ENCODE measurements around the gene CIT.

Gene CIT

DNA sequence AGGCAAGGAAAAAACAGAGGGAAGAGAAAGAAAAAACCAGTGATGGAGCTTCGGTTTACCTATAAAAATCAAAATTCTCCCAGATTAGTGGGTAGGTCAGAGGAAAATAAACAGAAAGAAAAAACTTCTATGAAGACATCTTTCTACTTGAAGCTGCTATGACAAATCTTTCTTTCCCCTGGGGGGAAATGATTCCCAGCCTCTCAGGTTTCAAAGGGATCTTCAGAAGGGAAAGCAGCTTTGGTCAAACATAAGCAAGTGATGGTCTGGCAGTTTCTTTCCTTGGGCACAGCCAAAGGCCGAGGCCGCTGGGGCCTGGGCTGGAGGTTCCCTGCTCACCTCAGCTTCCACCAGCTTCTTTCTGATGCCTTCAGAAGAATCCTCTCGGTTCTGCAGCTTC, 104.7 kb downstream of the CIT start:
- TF ChIP-seq, protein P1, sequence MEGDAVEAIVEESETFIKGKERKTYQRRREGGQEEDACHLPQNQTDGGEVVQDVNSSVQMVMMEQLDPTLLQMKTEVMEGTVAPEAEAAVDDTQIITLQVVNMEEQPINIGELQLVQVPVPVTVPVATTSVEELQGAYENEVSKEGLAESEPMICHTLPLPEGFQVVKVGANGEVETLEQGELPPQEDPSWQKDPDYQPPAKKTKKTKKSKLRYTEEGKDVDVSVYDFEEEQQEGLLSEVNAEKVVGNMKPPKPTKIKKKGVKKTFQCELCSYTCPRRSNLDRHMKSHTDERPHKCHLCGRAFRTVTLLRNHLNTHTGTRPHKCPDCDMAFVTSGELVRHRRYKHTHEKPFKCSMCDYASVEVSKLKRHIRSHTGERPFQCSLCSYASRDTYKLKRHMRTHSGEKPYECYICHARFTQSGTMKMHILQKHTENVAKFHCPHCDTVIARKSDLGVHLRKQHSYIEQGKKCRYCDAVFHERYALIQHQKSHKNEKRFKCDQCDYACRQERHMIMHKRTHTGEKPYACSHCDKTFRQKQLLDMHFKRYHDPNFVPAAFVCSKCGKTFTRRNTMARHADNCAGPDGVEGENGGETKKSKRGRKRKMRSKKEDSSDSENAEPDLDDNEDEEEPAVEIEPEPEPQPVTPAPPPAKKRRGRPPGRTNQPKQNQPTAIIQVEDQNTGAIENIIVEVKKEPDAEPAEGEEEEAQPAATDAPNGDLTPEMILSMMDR (IDR thresholded peaks at IDR 0.05; ENCODE audit: low read depth, low read length) = no peak
- H3K4me3 ChIP-seq (ENCODE audit: low read depth, low read length) = no peak overlapping the region

GRCh38 chr12:119770146-119770545, 107.0 kb downstream of the CIT start:
- TF ChIP-seq, protein P1 (IDR thresholded peaks at IDR 0.05; ENCODE audit: low read depth, low read length) = no peak
- no peak overlapping the region for H3K4me3 ChIP-seq (ENCODE audit: low read depth, low read length)

- TF ChIP-seq, protein P1 (IDR thresholded peaks at IDR 0.05; ENCODE audit: low read depth, low read length) = no peak
Measured at GRCh38 chr12:119762619-119763018, 114.5 kb downstream of the CIT start.

GRCh38 chr12:119758722-119759121, 118.4 kb downstream of the CIT start:
- H3K4me3 ChIP-seq (ENCODE audit: low read depth, low read length) = no peak overlapping the region
- TF ChIP-seq, protein P1 (IDR thresholded peaks at IDR 0.05; ENCODE audit: low read depth, low read length) = no peak

More at GRCh38 chr12:119762619-119763018, 114.5 kb downstream of the CIT start:
- H3K4me3 ChIP-seq (ENCODE audit: low read depth, low read length) = no peak overlapping the region

- no peak overlapping the region for H3K4me3 ChIP-seq (ENCODE audit: low read depth, low read length)
- TF ChIP-seq, protein P1 (IDR thresholded peaks at IDR 0.05; ENCODE audit: low read depth, low read length) = no peak
Measured at GRCh38 chr12:119758234-119758633, 118.9 kb downstream of the CIT start.

DNA sequence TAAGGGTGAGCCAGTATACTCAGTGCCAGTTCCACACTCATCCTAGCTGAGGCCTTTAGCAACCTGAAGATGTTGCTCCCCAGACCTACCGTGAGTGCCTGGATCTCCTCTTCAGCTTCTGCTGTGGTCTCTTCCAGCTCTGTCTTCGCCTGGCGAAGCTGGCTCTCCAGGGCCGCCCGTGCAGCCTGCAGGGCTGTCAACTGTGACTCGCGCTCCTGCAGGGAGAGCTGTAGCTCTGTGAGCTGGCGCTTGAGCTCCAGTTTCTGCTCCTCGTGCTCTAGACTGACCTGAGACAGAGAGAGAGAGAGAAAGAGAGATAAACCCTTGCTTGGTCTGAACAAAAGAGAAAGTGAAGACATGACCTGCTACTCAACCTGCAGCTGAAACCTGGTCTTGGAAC, 125.2 kb downstream of the CIT start:
- TF ChIP-seq, protein P1 (IDR thresholded peaks at IDR 0.05; ENCODE audit: low read depth, low read length) = no peak
- H3K4me3 ChIP-seq (ENCODE audit: low read depth, low read length) = no peak overlapping the region

GRCh38 chr12:119749666-119750065, 127.5 kb downstream of the CIT start:
- TF ChIP-seq, protein P1 (IDR thresholded peaks at IDR 0.05; ENCODE audit: low read depth, low read length) = no peak
- no peak overlapping the region for H3K4me3 ChIP-seq (ENCODE audit: low read depth, low read length)

Measured in WI38 (cell line).